ENCODE measurements around the gene TRABD2B. TPM values are rescaled to one million over a fixed set of nuclear protein-coding genes. Genes with fewer than 3 reads are reported as not detected.

Gene TRABD2B
- total and polyA plus RNA-seq, 2 of the 13 experiments (the other 11 are each of a cell fraction or from before 2014, with no cell fraction given) = 0.04 TPM; not detected in 1

GRCh38 chr1:47839433-47839760 lies 157.8 kb downstream of the TRABD2B start:
- H3K9me3 ChIP-seq (ENCODE audit: low read length) = peaks cover 9% of the 10 kb centered on the region; the same call in 1 of the 2 replicates
- DNase-seq (ENCODE audit: low spot score) (no peak), ATAC-seq (no peak), FAIRE-seq (no peak)
- in situ Hi-C loops (cut with HindIII; ENCODE audit: extremely low pct_ligation_motif_present, low pct_unique_long_range_greater_than_20kb) (no loop called here), intact Hi-C loops (cut with micrococcal nuclease; ENCODE audit: unreplicated experiment) (no loop called here)
- H3K36me3 ChIP-seq (replicated peaks in 1 of 2; ENCODE audit: control insufficient read depth in 1 of 2, insufficient read depth in 2 of 2, low read length in 2 of 2) = no peaks in the 10 kb centered on the region
- POLR2A ChIA-PET = interaction anchor here (2.0 kb wide), 1 partner anchor 74 kb away, joined by 5 read pairs; no protein-coding TSS in a partner anchor
- H3K4me3 ChIP-seq (replicated peaks in 1 of 3; ENCODE audit: insufficient read depth in 1 of 3, low read depth in 2 of 3, low read length in 3 of 3) = no peak overlapping the region
- no peak overlapping the region for H3K4me2 ChIP-seq (ENCODE audit: low read depth, low read length)
- H3K27ac ChIP-seq (ENCODE audit: extremely low read length, insufficient read depth, low read length) = peak overlapping the region; percentile 71
- BruUV-seq (replicated peaks) = no TSS peak
- no peaks in the 10 kb centered on the region for H3K27me3 ChIP-seq (ENCODE audit: control insufficient read depth in 1 of 2, insufficient read depth in 2 of 2, low read length in 2 of 2)
- 91% methylated on average over 4 of the region's 4 CpGs for WGBS (ENCODE audit: low lambda C conversion rate)
- no peaks in the 10 kb centered on the region for H4K20me1 ChIP-seq (ENCODE audit: insufficient read depth, low read length)
- no peaks in the 10 kb centered on the region for H3K79me2 ChIP-seq (ENCODE audit: insufficient read depth, low read length)
- TF ChIP-seq SOX6 (IDR thresholded peaks at IDR 0.05) (no peak), SOX6 (CRISPR knock-in tag; IDR thresholded peaks at IDR 0.05) (no peak)
- TF ChIP-seq, protein P1, sequence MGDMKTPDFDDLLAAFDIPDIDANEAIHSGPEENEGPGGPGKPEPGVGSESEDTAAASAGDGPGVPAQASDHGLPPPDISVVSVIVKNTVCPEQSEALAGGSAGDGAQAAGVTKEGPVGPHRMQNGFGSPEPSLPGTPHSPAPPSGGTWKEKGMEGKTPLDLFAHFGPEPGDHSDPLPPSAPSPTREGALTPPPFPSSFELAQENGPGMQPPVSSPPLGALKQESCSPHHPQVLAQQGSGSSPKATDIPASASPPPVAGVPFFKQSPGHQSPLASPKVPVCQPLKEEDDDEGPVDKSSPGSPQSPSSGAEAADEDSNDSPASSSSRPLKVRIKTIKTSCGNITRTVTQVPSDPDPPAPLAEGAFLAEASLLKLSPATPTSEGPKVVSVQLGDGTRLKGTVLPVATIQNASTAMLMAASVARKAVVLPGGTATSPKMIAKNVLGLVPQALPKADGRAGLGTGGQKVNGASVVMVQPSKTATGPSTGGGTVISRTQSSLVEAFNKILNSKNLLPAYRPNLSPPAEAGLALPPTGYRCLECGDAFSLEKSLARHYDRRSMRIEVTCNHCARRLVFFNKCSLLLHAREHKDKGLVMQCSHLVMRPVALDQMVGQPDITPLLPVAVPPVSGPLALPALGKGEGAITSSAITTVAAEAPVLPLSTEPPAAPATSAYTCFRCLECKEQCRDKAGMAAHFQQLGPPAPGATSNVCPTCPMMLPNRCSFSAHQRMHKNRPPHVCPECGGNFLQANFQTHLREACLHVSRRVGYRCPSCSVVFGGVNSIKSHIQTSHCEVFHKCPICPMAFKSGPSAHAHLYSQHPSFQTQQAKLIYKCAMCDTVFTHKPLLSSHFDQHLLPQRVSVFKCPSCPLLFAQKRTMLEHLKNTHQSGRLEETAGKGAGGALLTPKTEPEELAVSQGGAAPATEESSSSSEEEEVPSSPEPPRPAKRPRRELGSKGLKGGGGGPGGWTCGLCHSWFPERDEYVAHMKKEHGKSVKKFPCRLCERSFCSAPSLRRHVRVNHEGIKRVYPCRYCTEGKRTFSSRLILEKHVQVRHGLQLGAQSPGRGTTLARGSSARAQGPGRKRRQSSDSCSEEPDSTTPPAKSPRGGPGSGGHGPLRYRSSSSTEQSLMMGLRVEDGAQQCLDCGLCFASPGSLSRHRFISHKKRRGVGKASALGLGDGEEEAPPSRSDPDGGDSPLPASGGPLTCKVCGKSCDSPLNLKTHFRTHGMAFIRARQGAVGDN (CRISPR knock-in tag; IDR thresholded peaks at IDR 0.05) = peak; percentile 21; the same call in 1 of the 2 replicates
- H3K9ac ChIP-seq (ENCODE audit: insufficient read depth, low read depth, low read length) = no peak overlapping the region
- H3K4me1 ChIP-seq (ENCODE audit: insufficient read depth, low read length) = peaks cover 95% of the 10 kb centered on the region
- CTCF ChIA-PET (ENCODE audit: low intra/inter-chr PET ratio, low total read pairs) = no interaction called here
- no peak overlapping the region for H2AFZ ChIP-seq (ENCODE audit: low read length)
